Measurements from ENCODE around the gene LYZ.
"Not testable (repeated sequence)": the region's sequence is repeated elsewhere in the genome, so short reads cannot be mapped to it uniquely, and the experiment has no call there.

Gene LYZ

GRCh38 chr12:69348162-69348938, at the start of gene LYZ:
LYZ (plus strand) TSS chr12:69348381; CDS start chr12:69348409, 28 bp downstream.
- DNase-seq (ENCODE audit: low spot score) (no peak), FAIRE-seq (no peak)

GRCh38 chr12:69298947-69299346, 49.2 kb upstream of the LYZ start:
- DNase-seq (ENCODE audit: low spot score), result no peak
- FAIRE-seq, result no peak

- no peak for FAIRE-seq
Observed at GRCh38 chr12:69304284-69304683, 43.9 kb upstream of the LYZ start.

GRCh38 chr12:69309461-69309860, 38.7 kb upstream of the LYZ start:
- no peak for FAIRE-seq
- DNase-seq (ENCODE audit: low spot score), result no peak

More at GRCh38 chr12:69304284-69304683, 43.9 kb upstream of the LYZ start:
- no peak for DNase-seq (ENCODE audit: low spot score)

- FAIRE-seq (no peak), DNase-seq (ENCODE audit: low spot score) (no peak)
Observed at GRCh38 chr12:69313209-69313608, 35.0 kb upstream of the LYZ start.

- not testable (repeated sequence) for FAIRE-seq; DNase-seq (ENCODE audit: low spot score)
Observed at GRCh38 chr12:69316784-69317183, 31.4 kb upstream of the LYZ start.

GRCh38 chr12:69317233-69317632, 30.9 kb upstream of the LYZ start:
- DNase-seq (ENCODE audit: low spot score); FAIRE-seq: not testable (repeated sequence)

GRCh38 chr12:69318225-69318624, 30.0 kb upstream of the LYZ start:
- FAIRE-seq (no peak), DNase-seq (ENCODE audit: low spot score) (no peak)

GRCh38 chr12:69321351-69321750, 26.8 kb upstream of the LYZ start:
- DNase-seq (ENCODE audit: low spot score) (no peak), FAIRE-seq (no peak)

- DNase-seq (ENCODE audit: low spot score) (no peak), FAIRE-seq (no peak)
Observed at GRCh38 chr12:69324797-69325466, 23.2 kb upstream of the LYZ start.

- no peak for DNase-seq (ENCODE audit: low spot score)
- no peak for FAIRE-seq
Observed at GRCh38 chr12:69328426-69328825, 19.8 kb upstream of the LYZ start.

- FAIRE-seq, result no peak
- no peak for DNase-seq (ENCODE audit: low spot score)
Observed at GRCh38 chr12:69329669-69330428, 18.3 kb upstream of the LYZ start.

- FAIRE-seq (no peak), DNase-seq (ENCODE audit: low spot score) (no peak)
Observed at GRCh38 chr12:69330475-69331473, 17.4 kb upstream of the LYZ start.

- no peak for FAIRE-seq
Observed at GRCh38 chr12:69331519-69331908, 16.7 kb upstream of the LYZ start.

GRCh38 chr12:69331909-69332684, 16.1 kb upstream of the LYZ start:
- no peak for DNase-seq (ENCODE audit: low spot score)
- FAIRE-seq, result no peak

More at GRCh38 chr12:69331519-69331908, 16.7 kb upstream of the LYZ start:
- DNase-seq (ENCODE audit: low spot score), result no peak

GRCh38 chr12:69332815-69333358, 15.3 kb upstream of the LYZ start:
- no peak for FAIRE-seq
- DNase-seq (ENCODE audit: low spot score), result no peak

GRCh38 chr12:69334158-69334557, 14.0 kb upstream of the LYZ start:
- FAIRE-seq (no peak), DNase-seq (ENCODE audit: low spot score) (no peak)

GRCh38 chr12:69337311-69338090, 10.7 kb upstream of the LYZ start:
- no peak for FAIRE-seq
- no peak for DNase-seq (ENCODE audit: low spot score)
